ENCODE data around the gene RNF208.

GRCh38 chr9:137228968-137229896 is 7.2 kb upstream of the RNF208 start:
- TF ChIP-seq POLR2AphosphoS5 (IDR thresholded peaks at IDR 0.05; ENCODE audit: low read depth, low read length), result no peak
- TF ChIP-seq POLR2A (IDR thresholded peaks at IDR 0.05; ENCODE audit: low read depth, low read length), result no peak
- TF ChIP-seq TAF1 (IDR thresholded peaks at IDR 0.05; ENCODE audit: borderline replicate concordance, low read depth, low read length), result no peak
